ENCODE measurements around the gene TMEM39A.
A peak's percentile ranks its signal among the peaks of the same experiment; 100 is the strongest.

The TMEM39A gene

DNA sequence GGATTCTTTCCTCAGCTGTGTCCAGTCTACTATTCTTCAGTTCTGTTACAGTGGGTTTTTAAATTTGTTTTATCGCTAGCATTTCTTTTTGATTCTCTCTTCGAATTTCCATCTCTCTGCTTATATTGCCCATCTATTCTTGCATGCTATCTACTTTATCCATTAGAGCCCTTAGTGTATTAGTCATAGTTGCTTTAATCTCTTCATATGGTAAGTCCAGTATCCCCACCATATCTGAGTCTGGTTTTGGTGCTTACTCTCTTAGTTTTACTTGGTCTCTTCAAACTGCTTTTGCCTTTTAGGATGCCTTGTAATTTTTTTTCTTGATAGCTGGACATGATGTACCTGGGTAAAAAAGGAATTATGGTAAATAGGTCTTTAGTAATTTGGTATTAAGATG, 44.0 kb upstream of the TMEM39A start:
- peaks cover 73% of the 10 kb centered on the region for H3K36me3 ChIP-seq (ENCODE audit: insufficient read depth, low read length)
- H3K27me3 ChIP-seq (ENCODE audit: insufficient read depth, low read length): no peaks in the 10 kb centered on the region
- no peak overlapping the region for H3K9ac ChIP-seq (ENCODE audit: low read length)
- no peak overlapping the region for H2AFZ ChIP-seq (ENCODE audit: low read length)
- H3K9me2 ChIP-seq (ENCODE audit: low read depth, low read length): no peaks in the 10 kb centered on the region
- no peaks in the 10 kb centered on the region for H3K9me3 ChIP-seq (ENCODE audit: low read length)
- H3F3A ChIP-seq (ENCODE audit: insufficient read depth, low read length): no peaks in the 10 kb centered on the region
- H3K79me2 ChIP-seq (ENCODE audit: insufficient read depth, low read length): peaks cover 3% of the 10 kb centered on the region; the same call in 1 of the 2 replicates
- H3K4me1 ChIP-seq (ENCODE audit: insufficient read depth, low read length, severe bottlenecking): no peaks in the 10 kb centered on the region
- H3K4me3 ChIP-seq (ENCODE audit: low read depth, low read length, poor library complexity, severe bottlenecking): no peak overlapping the region
- no peaks in the 10 kb centered on the region for H4K20me1 ChIP-seq (ENCODE audit: insufficient read depth, low read length)
- H3K27ac ChIP-seq (ENCODE audit: low read depth, low read length, poor library complexity, severe bottlenecking): no peak overlapping the region
- TF ChIP-seq EZH2 (IDR thresholded peaks at IDR 0.05; ENCODE audit: borderline replicate concordance, low read length): no peak
- TF ChIP-seq, protein P1, sequence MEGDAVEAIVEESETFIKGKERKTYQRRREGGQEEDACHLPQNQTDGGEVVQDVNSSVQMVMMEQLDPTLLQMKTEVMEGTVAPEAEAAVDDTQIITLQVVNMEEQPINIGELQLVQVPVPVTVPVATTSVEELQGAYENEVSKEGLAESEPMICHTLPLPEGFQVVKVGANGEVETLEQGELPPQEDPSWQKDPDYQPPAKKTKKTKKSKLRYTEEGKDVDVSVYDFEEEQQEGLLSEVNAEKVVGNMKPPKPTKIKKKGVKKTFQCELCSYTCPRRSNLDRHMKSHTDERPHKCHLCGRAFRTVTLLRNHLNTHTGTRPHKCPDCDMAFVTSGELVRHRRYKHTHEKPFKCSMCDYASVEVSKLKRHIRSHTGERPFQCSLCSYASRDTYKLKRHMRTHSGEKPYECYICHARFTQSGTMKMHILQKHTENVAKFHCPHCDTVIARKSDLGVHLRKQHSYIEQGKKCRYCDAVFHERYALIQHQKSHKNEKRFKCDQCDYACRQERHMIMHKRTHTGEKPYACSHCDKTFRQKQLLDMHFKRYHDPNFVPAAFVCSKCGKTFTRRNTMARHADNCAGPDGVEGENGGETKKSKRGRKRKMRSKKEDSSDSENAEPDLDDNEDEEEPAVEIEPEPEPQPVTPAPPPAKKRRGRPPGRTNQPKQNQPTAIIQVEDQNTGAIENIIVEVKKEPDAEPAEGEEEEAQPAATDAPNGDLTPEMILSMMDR (IDR thresholded peaks at IDR 0.05; ENCODE audit: low read length): no peak
- H3K4me2 ChIP-seq (ENCODE audit: low read length): no peak overlapping the region

- Histone ChIP-seq H3K9me2 (ENCODE audit: low read depth, low read length) (no peaks in the 10 kb centered on the region), H3K79me2 (ENCODE audit: insufficient read depth, low read length) (peaks cover 3% of the 10 kb centered on the region; the same call in 1 of the 2 replicates), H2AFZ (ENCODE audit: low read length) (no peak overlapping the region), H4K20me1 (ENCODE audit: insufficient read depth, low read length) (no peaks in the 10 kb centered on the region), H3F3A (ENCODE audit: insufficient read depth, low read length) (no peaks in the 10 kb centered on the region), H3K9me3 (ENCODE audit: low read length) (no peaks in the 10 kb centered on the region), H3K4me2 (ENCODE audit: low read length) (no peak overlapping the region), H3K4me3 (ENCODE audit: low read depth, low read length, poor library complexity, severe bottlenecking) (no peak overlapping the region), H3K27ac (ENCODE audit: low read depth, low read length, poor library complexity, severe bottlenecking) (no peak overlapping the region), H3K9ac (ENCODE audit: low read length) (no peak overlapping the region), H3K27me3 (ENCODE audit: insufficient read depth, low read length) (no peaks in the 10 kb centered on the region), H3K4me1 (ENCODE audit: insufficient read depth, low read length, severe bottlenecking) (no peaks in the 10 kb centered on the region), H3K36me3 (ENCODE audit: insufficient read depth, low read length) (peaks cover 73% of the 10 kb centered on the region)
- TF ChIP-seq, protein P1 (IDR thresholded peaks at IDR 0.05; ENCODE audit: low read length): no peak
- TF ChIP-seq EZH2 (IDR thresholded peaks at IDR 0.05; ENCODE audit: borderline replicate concordance, low read length): no peak
Observed at GRCh38 chr3:119506631-119507030, 43.2 kb upstream of the TMEM39A start.

GRCh38 chr3:119500901-119501300, 37.5 kb upstream of the TMEM39A start:
- Histone ChIP-seq H3K27ac (ENCODE audit: low read depth, low read length, poor library complexity, severe bottlenecking) (peak overlapping the region; percentile 32), H2AFZ (ENCODE audit: low read length) (no peak overlapping the region), H4K20me1 (ENCODE audit: insufficient read depth, low read length) (no peaks in the 10 kb centered on the region), H3K79me2 (ENCODE audit: insufficient read depth, low read length) (peaks cover 23% of the 10 kb centered on the region), H3K4me3 (ENCODE audit: low read depth, low read length, poor library complexity, severe bottlenecking) (peak overlapping the region; percentile 82), H3K9ac (ENCODE audit: low read length) (peak overlapping the region; percentile 93; the same call in 1 of the 2 replicates), H3K9me3 (ENCODE audit: low read length) (no peaks in the 10 kb centered on the region), H3K27me3 (ENCODE audit: insufficient read depth, low read length) (no peaks in the 10 kb centered on the region), H3K9me2 (ENCODE audit: low read depth, low read length) (no peaks in the 10 kb centered on the region), H3F3A (ENCODE audit: insufficient read depth, low read length) (no peaks in the 10 kb centered on the region), H3K4me1 (ENCODE audit: insufficient read depth, low read length, severe bottlenecking) (peaks cover 31% of the 10 kb centered on the region), H3K4me2 (ENCODE audit: low read length) (peak overlapping the region; percentile 97), H3K36me3 (ENCODE audit: insufficient read depth, low read length) (peaks cover 32% of the 10 kb centered on the region)
- no peak for TF ChIP-seq EZH2 (IDR thresholded peaks at IDR 0.05; ENCODE audit: borderline replicate concordance, low read length)
- TF ChIP-seq, protein P1 (IDR thresholded peaks at IDR 0.05; ENCODE audit: low read length): no peak

All from OCI-LY1 (cell line).